ENCODE measurements around the gene NMRK2. TPM values are rescaled to one million over a fixed set of nuclear protein-coding genes. Genes with fewer than 3 reads are reported as not detected.
"Not testable (repeated sequence)": the region's sequence is repeated elsewhere in the genome, so short reads cannot be mapped to it uniquely, and the experiment has no call there.

The NMRK2 gene
- total RNA-seq, 2 donors from 2014 or later = 0.27 TPM; not detected in 1

DNA sequence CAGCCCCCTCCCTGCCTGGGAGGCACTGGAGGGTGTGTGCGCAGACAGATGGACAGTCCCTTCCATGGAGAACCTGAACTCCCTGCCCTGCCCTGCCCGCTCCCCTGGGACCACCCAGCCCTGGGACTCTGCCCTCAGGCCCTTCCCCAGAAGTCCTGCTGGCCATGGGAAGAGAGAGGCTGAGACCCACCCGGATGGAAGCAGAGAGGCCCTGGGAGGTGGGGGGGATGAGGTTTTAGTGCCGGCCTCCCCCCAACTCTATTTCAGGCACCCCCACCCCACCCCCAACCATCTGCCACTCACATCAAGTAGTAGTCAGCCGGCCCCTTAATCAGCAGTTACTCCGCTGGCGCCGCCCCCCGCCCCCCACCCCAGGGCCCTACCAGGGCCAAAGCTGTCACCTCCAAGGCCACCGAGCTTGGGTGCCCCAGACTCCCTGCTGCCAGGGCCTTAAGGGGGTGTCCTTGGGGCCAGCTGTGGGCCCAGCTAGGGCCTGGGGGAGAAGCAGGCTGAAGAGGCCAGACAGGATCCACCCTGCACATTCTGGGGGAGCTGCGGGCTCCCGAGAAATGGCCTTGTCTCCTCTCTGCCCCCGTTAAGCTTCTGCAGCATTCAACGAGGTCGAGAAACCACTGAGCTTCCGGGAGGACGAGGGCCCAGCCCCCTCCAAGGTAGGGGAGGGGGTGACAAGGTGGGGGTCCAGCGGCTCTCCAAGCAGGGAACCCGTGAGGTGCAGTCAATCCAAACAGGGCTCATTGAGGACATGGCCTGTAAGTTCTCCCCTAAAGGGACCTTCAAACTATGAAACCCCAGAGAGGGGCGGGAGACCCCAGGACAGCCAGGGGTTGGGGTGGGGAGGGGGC is 17.4 kb downstream of the NMRK2 start:
- Histone ChIP-seq H3K9ac (ENCODE audit: low read depth in 2 of 2, low read length in 2 of 2) (no peak overlapping the region), H3K9me3 (no peaks in the 10 kb centered on the region), H3K4me3 (no peak overlapping the region), H3K27ac (no peak overlapping the region), H3K27me3 (no peaks in the 10 kb centered on the region), H3K36me3 (no peaks in the 10 kb centered on the region), H3K4me1 (no peaks in the 10 kb centered on the region)
- DNase-seq = no peak
- TF ChIP-seq, protein P1, sequence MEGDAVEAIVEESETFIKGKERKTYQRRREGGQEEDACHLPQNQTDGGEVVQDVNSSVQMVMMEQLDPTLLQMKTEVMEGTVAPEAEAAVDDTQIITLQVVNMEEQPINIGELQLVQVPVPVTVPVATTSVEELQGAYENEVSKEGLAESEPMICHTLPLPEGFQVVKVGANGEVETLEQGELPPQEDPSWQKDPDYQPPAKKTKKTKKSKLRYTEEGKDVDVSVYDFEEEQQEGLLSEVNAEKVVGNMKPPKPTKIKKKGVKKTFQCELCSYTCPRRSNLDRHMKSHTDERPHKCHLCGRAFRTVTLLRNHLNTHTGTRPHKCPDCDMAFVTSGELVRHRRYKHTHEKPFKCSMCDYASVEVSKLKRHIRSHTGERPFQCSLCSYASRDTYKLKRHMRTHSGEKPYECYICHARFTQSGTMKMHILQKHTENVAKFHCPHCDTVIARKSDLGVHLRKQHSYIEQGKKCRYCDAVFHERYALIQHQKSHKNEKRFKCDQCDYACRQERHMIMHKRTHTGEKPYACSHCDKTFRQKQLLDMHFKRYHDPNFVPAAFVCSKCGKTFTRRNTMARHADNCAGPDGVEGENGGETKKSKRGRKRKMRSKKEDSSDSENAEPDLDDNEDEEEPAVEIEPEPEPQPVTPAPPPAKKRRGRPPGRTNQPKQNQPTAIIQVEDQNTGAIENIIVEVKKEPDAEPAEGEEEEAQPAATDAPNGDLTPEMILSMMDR (IDR thresholded peaks at IDR 0.05) = no peak
- intact Hi-C loops (cut with DNase I) = no loop called here

DNA sequence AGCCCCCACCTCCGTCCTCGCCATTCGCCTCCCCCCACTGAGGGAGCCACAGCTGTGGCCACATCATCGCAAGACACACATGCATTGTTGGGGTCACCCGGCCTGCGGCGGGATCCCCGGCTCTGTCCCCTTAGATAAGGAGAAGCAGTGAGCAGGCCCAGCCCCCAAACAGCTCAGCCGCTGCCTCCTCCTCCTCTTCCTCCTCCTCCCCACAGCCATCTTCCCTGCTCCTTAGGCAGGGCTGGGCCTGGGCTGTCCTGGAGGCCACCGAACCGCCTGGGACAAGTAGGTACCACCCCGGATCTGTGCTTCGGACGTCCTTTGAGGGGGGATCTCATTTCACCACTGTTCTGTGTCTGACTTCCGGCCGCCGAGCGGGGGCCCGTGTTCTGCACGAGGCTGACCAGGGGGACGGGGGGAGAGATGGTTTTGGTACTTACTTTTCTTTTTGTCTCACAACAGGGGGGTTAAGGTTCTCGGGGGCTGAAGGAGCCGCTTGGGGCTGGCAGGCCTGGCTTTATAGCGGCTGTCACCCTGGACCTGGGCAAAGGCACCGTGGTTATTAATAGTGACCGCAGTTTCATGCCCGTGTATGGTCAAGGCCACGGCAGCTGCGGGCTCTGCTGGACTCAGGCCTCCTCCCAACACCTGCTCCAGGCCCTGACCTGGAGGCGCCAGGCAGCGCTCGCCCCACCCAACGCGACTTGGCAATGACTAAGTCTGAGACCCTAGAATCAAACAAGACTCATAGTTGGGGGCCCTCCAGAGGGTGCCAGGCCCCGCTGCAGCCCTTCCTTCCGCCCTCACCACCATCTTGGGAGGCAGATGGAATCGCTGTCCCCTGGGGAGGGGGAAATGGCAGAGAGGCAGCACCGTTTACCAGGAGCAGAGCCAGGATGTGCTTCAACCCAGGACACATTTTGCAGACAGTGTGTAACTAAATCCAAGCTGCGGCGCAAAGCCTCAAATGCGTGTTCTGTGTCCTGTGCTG is 18.3 kb downstream of the NMRK2 start:
- H3K4me3 ChIP-seq = no peak overlapping the region
- no peaks in the 10 kb centered on the region for H3K9me3 ChIP-seq
- TF ChIP-seq, protein P1 (IDR thresholded peaks at IDR 0.05) = no peak
- intact Hi-C loops (cut with DNase I) = no loop called here
- H3K36me3 ChIP-seq = no peaks in the 10 kb centered on the region
- no peak for DNase-seq
- H3K4me1 ChIP-seq = no peaks in the 10 kb centered on the region
- H3K9ac ChIP-seq (ENCODE audit: low read depth in 2 of 2, low read length in 2 of 2) = no peak overlapping the region
- H3K27me3 ChIP-seq = no peaks in the 10 kb centered on the region
- H3K27ac ChIP-seq = no peak overlapping the region

DNA sequence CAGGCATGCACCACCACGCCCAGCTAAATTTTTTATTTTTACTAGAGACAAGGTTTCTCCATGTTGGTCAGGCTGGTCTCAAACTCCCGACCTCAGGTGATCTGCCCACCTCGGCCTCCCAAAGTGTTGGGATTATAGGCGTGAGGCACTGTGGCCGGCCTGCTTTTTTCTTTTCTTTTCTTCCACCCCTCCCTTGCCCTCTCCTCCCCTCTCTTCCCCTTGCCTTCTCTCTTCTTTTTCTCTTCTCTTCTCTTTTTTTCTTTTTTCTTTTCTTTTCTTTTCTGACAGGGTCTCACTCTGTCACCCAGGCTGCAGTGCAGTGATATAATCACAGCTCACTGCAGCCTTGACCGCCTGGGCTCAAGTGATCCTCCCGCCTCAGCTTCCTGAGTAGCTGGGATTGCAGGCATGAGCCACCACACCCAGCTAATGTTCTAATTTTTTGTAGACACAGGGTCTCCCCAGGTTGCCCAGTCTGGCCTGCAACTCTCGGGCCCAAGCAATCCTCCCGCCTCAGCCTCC is 19.9 kb downstream of the NMRK2 start:
- intact Hi-C loops (cut with DNase I); DNase-seq; H3K4me3 ChIP-seq; H3K36me3 ChIP-seq; H3K27ac ChIP-seq; H3K4me1 ChIP-seq; H3K9ac ChIP-seq (ENCODE audit: low read depth in 2 of 2, low read length in 2 of 2); H3K9me3 ChIP-seq; H3K27me3 ChIP-seq: not testable (repeated sequence)

DNA sequence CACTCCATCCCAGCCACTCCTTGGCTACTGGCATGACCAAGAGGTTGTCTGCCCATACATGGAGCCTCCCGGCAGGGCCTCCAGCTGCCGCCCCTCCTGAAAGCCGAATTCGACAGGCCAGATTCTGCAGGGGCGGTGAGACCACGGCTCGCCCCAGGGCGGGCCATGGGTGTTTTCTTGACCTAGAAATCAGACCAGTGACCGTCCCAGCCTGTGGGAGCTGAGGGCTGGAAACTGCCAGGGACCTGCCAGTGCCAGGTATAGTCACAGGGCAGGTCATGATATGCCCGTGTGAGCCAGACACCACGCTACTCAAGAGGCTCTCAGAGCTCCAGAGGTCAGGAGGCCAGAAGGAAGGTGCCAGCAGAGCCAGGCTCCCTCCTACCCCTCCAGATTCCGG is 21.2 kb downstream of the NMRK2 start:
- H3K4me1 ChIP-seq = no peaks in the 10 kb centered on the region
- DNase-seq = no peak
- no peaks in the 10 kb centered on the region for H3K9me3 ChIP-seq
- TF ChIP-seq, protein P1 (IDR thresholded peaks at IDR 0.05) = no peak
- intact Hi-C loops (cut with DNase I) = no loop called here
- H3K36me3 ChIP-seq = peaks cover 12% of the 10 kb centered on the region
- no peak overlapping the region for H3K27ac ChIP-seq
- no peak overlapping the region for H3K4me3 ChIP-seq
- no peak overlapping the region for H3K9ac ChIP-seq (ENCODE audit: low read depth in 2 of 2, low read length in 2 of 2)
- no peaks in the 10 kb centered on the region for H3K27me3 ChIP-seq

DNA sequence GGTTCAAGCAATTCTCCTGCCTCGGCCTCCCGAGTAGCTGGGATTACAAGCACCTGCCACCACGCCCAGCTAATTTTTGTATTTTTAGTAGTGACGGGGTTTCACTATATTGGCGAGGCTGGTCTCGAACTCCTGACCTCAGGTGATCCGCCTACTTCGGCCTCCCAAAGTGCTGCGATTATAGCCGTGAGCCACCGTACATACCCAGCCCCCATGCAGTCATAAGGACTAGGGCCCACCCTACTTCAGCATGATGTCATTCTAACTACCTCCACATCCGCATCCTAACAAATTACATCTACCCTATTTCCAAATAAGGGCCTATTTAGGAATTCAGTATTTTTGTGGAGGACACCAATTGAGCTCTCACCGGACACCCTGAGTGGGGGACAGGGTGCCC is 22.4 kb downstream of the NMRK2 start:
- H3K27me3 ChIP-seq; H3K4me3 ChIP-seq; H3K9me3 ChIP-seq; H3K9ac ChIP-seq (ENCODE audit: low read depth in 2 of 2, low read length in 2 of 2); DNase-seq; intact Hi-C loops (cut with DNase I); H3K27ac ChIP-seq; H3K4me1 ChIP-seq: not testable (repeated sequence)
- peaks cover 16% of the 10 kb centered on the region for H3K36me3 ChIP-seq

DNA sequence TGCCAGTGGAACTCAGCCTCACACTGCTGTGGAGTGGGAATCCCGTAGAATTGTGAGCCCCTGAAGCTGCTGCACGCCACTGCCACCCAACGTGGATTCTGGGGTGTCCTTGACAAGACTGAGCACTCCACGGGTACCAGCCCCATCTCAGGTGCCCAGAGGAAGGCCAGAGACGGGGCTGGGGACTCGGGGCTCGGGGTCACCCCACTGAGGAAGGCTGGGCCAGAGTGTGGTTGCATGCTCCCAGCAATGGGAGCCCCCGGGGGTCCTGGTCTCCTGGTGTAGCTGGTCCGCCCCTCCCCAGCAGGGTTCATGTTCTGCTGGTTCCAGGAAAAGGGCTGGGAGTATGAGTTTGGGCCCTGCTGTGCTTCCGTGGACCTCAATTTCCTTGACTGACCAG is 22.8 kb downstream of the NMRK2 start:
- no peak for DNase-seq
- TF ChIP-seq, protein P1 (IDR thresholded peaks at IDR 0.05) = no peak
- H3K4me1 ChIP-seq = no peaks in the 10 kb centered on the region
- no peak overlapping the region for H3K9ac ChIP-seq (ENCODE audit: low read depth in 2 of 2, low read length in 2 of 2)
- no peaks in the 10 kb centered on the region for H3K9me3 ChIP-seq
- intact Hi-C loops (cut with DNase I) = no loop called here
- no peaks in the 10 kb centered on the region for H3K27me3 ChIP-seq
- no peak overlapping the region for H3K4me3 ChIP-seq
- peaks cover 16% of the 10 kb centered on the region for H3K36me3 ChIP-seq
- no peak overlapping the region for H3K27ac ChIP-seq

Measured in colonic mucosa (tissue), 4 donors.